Measurements from ENCODE around the gene PNPLA3.

Gene PNPLA3

GRCh38 chr22:43879901-43880540, 43.6 kb upstream of the PNPLA3 start:
- TF ChIP-seq POLR2AphosphoS5 (IDR thresholded peaks at IDR 0.05; ENCODE audit: low read depth, low read length) (no peak), REST (IDR thresholded peaks at IDR 0.05; ENCODE audit: insufficient read depth in 1 of 2, low read depth in 2 of 2, low read length in 2 of 2) (no peak), TAF1 (IDR thresholded peaks at IDR 0.05; ENCODE audit: borderline replicate concordance, insufficient read depth, low read length) (no peak), FOXP2 (optimal IDR thresholded peaks at IDR 0.05; ENCODE audit: borderline replicate concordance, extremely low read depth, extremely low read length, insufficient read depth) (no peak), SIN3A (IDR thresholded peaks at IDR 0.05; ENCODE audit: borderline replicate concordance, insufficient read depth, low read length) (no peak)

DNA sequence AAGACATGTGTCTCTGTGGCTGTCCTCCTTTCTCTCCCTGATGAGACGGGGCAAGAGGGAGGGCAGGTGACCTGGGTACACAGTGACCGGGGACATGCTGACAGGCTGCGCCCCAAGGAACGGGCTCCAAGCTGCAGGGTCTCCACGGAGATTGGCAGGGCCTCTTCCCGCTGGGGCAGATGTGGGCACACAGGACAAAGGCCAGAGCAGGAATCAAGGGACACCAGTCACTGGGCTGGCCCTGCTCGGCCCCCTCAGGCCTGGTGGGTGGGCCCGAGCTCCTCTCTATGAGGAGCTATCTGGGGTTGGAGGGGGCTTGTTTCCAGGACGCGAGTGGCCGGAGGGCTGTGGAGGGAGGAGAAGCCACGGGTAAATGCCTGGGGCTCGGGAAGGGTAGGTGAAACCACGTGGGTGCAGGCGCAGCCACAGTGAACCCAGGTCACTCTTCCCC, 43.0 kb upstream of the PNPLA3 start:
- TF ChIP-seq TAF1 (IDR thresholded peaks at IDR 0.05; ENCODE audit: borderline replicate concordance, insufficient read depth, low read length): no peak
- no peak for TF ChIP-seq REST (IDR thresholded peaks at IDR 0.05; ENCODE audit: insufficient read depth in 1 of 2, low read depth in 2 of 2, low read length in 2 of 2)
- no peak for TF ChIP-seq FOXP2 (optimal IDR thresholded peaks at IDR 0.05; ENCODE audit: borderline replicate concordance, extremely low read depth, extremely low read length, insufficient read depth)
- TF ChIP-seq SIN3A (IDR thresholded peaks at IDR 0.05; ENCODE audit: borderline replicate concordance, insufficient read depth, low read length): no peak
- no peak for TF ChIP-seq POLR2AphosphoS5 (IDR thresholded peaks at IDR 0.05; ENCODE audit: low read depth, low read length)

- TF ChIP-seq SIN3A (IDR thresholded peaks at IDR 0.05; ENCODE audit: borderline replicate concordance, insufficient read depth, low read length): no peak
- TF ChIP-seq FOXP2 (optimal IDR thresholded peaks at IDR 0.05; ENCODE audit: borderline replicate concordance, extremely low read depth, extremely low read length, insufficient read depth): no peak
- TF ChIP-seq REST (IDR thresholded peaks at IDR 0.05; ENCODE audit: insufficient read depth in 1 of 2, low read depth in 2 of 2, low read length in 2 of 2): no peak
- TF ChIP-seq POLR2AphosphoS5 (IDR thresholded peaks at IDR 0.05; ENCODE audit: low read depth, low read length): no peak
- no peak for TF ChIP-seq TAF1 (IDR thresholded peaks at IDR 0.05; ENCODE audit: borderline replicate concordance, insufficient read depth, low read length)
Measured at GRCh38 chr22:43881091-43882061, 42.2 kb upstream of the PNPLA3 start.

GRCh38 chr22:43882122-43882767, 41.4 kb upstream of the PNPLA3 start:
- no peak for TF ChIP-seq SIN3A (IDR thresholded peaks at IDR 0.05; ENCODE audit: borderline replicate concordance, insufficient read depth, low read length)
- TF ChIP-seq FOXP2 (optimal IDR thresholded peaks at IDR 0.05; ENCODE audit: borderline replicate concordance, extremely low read depth, extremely low read length, insufficient read depth): no peak

- no peak for TF ChIP-seq REST (IDR thresholded peaks at IDR 0.05; ENCODE audit: insufficient read depth in 1 of 2, low read depth in 2 of 2, low read length in 2 of 2)
- no peak for TF ChIP-seq TAF1 (IDR thresholded peaks at IDR 0.05; ENCODE audit: borderline replicate concordance, insufficient read depth, low read length)
- no peak for TF ChIP-seq FOXP2 (optimal IDR thresholded peaks at IDR 0.05; ENCODE audit: borderline replicate concordance, extremely low read depth, extremely low read length, insufficient read depth)
- no peak for TF ChIP-seq POLR2AphosphoS5 (IDR thresholded peaks at IDR 0.05; ENCODE audit: low read depth, low read length)
- TF ChIP-seq SIN3A (IDR thresholded peaks at IDR 0.05; ENCODE audit: borderline replicate concordance, insufficient read depth, low read length): no peak
Measured at GRCh38 chr22:43883012-43883661, 40.5 kb upstream of the PNPLA3 start.

Measured in PFSK-1 (cell line).